Colon (tissue), 2 donors: ENCODE measurements around the gene SMIM32.

Source experiments
- FAIRE-seq: peaks from 2 replicates; lab custom pipeline; 2012; peaks lifted over from hg19 to GRCh38; lab: Jason Lieb, UNC
- donor health status: control.
- donor health status: control.

SMIM32 gene

DNA sequence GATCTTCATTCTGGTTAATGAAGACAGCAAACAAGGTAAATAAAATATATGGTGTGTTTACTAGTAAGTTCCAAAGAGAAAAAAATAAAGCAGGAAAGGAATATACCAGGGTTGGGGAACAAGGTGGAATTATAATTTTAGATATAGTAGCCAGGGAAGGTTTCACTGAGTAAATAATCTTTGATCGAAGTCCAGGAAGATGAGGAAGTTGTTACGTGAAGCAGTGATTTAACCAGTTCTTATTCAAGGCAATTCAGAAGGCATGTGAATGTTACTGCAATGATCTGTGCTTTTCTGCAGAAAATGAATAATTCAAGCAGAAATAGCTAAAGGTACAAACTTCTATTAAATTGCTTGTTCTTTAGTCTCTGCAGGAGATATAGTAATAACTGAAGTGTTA is 6.2 kb downstream of the SMIM32 start:
- FAIRE-seq, result no peak

DNA sequence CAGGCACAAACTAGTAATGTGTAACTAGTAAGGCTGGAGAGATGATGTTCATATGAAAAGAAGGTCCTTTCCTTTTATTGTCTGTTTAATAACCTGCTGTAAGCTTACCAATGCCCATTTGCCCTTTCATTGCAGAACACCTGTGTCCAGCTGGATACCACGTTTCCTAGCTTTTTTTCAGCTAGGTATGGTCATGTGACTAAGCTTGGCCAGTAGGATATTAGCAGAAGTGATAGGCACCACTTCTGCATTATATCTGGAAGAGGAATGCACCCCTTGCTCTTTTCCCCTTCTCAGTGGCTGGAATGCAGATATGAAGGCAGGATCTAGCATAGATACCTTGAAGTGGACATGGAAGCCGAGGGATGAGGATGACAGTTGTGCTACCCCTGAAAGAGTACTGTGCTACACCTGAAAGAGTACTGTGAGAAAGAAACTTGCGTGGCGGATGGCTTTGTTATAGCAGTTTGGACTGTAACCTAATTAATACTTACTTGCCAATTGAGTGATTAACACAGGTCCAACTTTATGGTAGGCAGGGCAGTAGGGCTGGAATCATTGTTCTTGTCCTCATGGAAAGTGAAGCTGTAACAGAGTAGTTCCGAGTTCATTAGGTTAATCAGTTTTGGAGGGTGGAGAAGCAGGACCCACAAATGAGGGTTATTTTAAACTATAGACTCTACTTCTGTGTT is 6.8 kb downstream of the SMIM32 start:
- no peak for FAIRE-seq

DNA sequence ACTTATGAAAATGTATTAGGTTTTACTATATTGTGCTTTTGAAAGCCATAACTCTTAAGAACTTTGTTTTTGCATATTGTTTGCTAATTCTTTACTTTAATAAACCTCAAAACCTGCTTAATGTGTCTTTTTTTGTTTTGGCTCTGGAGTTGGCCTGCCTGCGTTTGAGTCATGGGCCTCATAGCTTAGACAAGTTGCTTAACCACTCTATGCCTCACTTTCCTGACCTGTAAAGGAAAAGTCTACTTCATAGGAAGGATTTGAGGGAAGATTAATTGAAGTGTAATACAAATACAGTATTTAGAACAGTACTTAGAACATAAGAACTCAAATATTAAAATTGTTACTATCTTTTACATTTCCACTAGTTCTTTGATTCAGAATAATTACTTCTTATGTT is 10.3 kb downstream of the SMIM32 start:
- FAIRE-seq, result no peak

DNA sequence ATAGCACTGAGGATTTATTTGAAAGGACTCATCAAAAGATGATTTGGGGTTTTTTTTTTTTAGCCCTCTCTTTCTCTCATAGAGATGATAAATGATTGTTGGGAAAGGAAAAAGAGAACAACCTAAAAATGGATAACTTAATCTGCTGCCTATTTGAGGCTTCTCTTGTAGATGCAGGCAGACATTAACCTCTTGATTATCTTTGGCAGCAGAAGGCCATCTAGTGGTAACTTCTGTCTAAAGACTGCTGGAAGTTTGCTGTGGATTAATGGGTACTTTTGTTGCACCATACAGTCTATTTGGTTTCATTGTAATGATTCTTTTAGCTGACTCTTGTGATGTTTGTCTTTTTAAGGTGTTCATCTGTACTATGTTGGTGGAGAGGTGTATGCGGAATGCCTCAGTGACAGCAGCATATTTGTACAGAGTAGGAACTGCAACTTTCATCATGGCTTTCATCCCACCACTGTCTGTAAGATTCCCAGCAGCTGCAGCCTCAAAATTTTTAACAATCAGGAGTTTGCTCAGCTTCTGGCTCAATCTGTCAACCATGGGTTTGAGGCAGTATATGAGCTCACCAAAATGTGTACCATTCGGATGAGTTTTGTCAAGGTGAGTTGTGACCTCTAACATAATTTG is 18.8 kb downstream of the SMIM32 start:
- no peak for FAIRE-seq

DNA sequence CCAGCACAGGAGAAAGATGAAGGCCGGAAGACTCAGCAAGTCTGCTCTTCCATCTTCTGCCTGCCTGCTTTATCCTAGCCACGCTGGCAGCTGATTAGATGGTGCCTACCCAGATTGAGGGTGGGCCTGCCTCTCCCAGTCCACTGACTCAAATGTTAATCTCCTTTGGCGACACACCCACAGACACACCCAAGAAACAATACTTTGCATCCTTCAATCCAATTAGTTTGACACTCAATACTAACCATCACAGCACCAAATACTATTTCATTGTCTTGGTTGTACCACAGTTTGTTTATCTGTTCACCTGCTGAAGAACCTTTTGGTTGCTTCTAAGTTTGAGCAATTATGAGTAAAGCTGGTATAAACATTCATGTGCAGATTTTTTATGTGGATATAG is 23.7 kb downstream of the SMIM32 start:
- no peak for FAIRE-seq

DNA sequence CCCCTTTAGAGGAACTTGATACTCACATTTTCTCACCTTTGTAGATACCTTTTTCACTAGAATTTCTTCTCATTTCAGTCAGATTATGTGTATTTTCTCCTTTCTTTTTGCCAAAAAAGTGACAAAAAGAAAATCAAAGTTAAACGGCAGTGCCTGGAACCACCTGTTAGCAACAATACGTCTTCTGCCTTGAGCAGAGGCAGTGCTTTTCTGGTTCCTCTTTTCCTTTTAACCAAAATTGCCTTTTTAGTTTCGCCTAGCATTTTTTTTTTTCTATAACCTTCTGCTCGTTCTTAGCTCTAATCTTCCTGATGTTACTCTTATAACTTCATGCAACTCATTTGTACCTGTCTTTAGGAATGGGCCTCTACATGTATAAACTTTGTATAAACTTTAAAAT is 26.1 kb downstream of the SMIM32 start:
- no peak for FAIRE-seq

DNA sequence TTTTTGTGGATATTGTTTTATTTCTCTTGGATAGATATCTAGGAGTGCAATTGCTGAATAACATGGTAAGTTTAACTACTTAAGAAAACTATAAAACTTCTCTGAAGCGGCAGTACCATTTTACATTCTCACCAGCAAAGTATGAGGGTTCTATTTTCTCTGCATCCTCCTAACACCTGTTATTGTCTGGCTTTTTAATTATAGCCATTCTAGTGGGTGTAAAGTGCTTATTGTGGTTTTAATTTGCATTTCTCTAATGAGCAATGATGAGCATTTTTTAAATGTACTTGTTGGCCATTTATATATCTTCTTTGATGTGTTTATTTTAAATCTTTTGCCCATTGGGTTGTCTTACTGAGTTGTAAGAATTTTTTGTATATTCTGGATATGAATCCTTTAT is 28.7 kb downstream of the SMIM32 start:
- no peak for FAIRE-seq

DNA sequence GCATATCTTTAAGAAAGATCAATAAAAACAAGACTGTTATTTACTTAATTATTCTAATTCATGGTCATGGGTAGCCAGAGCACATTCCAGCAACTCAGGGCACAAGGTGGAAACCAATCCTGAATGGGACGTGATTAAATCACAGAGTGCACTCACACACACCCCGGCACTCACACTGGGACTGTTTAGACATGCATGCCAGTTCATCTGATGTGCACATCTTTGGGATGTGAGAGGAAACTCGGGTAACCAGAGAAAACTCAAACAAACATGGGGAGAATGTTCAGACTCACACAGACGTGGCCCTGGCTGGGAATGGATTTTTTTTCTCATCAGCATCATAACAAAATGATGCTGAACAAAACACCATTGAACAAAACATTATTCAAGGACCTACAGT is 31.0 kb downstream of the SMIM32 start:
- no peak for FAIRE-seq

DNA sequence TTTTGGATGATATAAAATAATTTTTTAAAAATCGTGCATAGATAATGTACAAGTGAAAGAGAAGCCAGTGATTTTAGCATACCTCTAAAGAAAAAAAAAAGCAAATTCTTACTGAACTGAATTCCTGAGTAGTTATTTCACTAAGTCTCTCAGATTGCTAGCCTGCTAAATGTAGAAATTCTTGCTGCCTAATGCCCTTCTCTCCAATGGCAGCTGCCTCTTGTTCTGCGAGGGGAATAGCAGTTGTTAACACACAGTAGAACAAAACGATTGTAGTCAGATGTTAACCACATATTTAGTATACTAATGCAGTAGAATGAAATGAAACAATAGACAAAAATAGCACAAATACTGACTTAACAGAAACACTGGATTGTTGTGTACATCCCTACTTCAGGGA is 33.5 kb downstream of the SMIM32 start:
- FAIRE-seq, result no peak

DNA sequence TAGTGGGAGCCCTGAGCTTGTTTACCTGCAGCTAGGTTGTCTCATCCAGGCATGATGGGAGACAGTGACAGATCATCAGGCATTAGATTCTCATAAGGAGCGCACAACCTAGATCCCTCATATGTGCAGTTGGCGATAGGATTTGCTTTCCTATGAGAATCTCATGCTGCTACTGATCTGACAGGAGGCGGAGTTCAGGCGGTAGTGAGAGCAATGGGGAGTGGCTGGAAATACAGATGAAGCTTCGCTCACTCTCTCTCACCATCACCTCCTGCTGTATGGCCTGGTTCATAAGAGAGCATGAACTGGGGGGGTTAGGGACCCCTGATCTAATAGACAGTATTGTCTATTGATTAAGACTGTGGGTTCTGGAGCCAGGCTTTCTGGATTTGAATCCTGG is 35.4 kb downstream of the SMIM32 start:
- no peak for FAIRE-seq

DNA sequence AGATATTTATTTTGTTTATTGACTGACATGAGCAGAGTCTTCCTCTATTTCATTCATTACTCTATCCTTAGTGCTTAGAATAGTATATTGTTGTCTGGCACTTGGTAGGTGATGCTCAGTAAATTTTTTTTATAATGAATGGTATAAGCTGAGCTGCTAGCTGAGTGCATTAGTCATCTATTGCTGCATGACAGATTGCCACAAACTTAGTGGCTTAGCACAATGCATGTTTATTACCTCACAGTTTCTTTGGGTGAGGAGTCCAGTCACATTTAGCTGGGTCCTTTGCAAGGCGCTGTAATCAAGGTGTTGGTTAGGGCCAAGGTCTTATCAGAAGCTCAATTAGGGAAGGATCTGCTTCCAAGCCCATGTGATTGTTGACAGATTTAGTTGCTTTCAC is 37.2 kb downstream of the SMIM32 start:
- no peak for FAIRE-seq

DNA sequence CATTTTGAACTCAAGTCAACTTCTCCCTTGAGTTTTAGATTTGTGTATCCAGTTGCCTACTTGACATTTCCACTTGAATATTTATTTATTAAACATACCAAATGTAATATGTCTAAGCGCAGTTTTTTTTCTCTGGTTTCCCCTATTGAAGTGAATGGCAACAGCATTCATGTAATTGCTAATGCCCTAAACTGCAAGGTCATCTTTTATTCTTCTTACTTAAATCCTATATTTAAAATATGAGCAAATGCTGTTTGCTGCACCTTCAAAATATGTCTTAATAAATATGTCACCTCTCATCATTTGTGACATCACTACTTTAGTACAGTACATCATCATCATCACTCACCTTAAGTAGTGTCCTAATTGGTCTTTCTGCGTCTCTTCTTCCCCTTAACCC is 37.9 kb downstream of the SMIM32 start:
- FAIRE-seq, result no peak

DNA sequence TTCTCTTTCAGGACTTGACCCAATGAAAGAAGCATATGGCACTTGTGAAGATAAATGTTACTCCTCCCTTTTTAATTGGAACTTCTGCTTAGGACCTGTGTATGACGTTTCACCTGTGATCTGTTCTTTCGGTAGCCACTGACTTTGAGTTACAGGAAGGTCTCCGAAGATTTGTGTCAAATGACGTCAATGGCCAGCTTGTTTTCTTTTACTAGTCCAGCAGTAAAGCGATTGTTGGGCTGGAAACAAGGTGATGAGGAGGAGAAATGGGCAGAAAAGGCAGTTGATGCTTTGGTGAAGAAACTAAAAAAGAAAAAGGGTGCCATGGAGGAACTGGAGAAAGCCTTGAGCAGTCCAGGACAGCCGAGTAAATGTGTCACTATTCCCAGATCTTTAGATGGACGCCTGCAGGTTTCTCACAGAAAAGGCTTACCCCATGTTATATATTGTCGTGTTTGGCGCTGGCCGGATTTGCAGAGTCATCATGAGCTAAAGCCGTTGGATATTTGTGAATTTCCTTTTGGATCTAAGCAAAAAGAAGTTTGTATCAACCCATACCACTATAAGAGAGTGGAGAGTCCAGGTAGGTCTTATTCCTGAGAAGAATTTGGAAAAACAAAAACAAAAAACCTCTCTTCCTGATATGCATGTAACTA is 39.3 kb downstream of the SMIM32 start:
- no peak for FAIRE-seq

DNA sequence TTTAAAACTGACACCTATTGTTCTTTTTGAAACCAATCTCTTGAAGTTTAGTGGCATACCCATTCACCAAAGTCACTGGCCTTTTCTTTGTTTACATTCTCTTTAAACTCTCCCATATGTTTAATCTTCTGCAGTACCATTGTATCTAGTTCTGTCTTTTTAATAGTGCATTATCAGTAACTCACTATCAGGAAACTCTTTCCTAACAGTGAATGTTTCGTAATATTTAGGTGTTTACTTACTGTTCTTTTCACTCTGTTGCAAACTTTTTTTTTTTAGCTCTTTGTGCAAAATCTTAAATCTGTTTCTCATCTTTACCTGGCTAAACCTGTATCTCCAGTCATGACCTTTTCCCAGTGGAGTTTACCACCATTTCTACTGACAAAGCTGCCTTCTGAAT is 43.1 kb downstream of the SMIM32 start:
- no peak for FAIRE-seq

DNA sequence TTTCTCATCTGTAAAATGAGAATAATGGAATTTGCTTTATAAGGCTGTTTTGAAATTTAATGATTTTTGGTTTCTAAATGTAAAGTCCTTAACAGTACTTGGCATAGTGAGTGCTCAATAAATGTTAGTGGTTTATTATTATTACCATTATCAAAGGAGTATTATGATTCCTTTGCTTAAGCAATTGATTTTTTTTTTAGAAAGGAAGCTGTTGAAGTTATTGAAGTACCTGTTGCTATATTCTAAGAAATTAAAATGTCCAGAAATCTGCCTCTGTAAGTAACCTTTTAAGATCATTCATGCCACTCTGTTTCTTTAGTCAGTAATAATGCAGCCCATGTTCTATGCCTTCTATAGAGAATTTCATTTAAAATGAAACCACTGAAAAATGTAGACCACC is 45.3 kb downstream of the SMIM32 start:
- FAIRE-seq, result no peak

DNA sequence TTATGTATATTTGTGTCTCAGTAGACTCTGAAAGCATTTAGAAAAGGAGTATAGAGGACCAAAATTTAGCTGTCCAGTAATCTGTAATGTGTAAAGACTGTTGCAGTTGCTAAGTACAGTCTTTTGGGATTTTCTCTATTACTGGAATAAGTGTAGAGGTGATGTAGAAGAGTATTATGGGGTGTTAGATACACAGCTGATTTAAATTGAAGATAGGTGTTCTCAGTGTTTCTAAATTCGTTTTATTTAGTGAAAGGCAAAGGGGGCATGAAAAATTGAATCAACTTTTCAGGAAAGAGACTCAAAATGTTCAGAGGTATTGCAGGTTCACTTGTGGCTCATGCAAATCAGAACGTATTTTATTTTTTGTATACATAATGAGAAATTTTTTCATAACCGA is 46.8 kb downstream of the SMIM32 start:
- FAIRE-seq, result no peak

DNA sequence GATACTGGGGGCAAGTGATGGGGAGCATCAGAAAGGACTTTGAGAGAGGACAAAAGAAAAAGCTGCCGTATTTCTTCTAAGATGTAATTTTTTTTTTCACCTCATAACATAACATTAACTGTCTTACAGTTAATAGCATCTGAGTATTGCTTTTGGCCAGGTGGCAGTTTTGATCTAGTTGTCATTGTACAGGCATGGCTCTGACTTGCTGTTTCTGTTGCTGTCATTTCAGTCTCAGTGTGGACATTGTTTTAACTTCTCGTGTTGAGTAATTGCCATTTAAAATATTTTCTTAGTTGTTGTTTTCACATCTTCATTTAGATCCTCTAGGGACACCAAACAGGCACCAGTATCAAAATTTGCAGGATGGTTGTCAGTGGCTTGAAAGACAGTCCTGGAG is 47.9 kb downstream of the SMIM32 start:
- no peak for FAIRE-seq

DNA sequence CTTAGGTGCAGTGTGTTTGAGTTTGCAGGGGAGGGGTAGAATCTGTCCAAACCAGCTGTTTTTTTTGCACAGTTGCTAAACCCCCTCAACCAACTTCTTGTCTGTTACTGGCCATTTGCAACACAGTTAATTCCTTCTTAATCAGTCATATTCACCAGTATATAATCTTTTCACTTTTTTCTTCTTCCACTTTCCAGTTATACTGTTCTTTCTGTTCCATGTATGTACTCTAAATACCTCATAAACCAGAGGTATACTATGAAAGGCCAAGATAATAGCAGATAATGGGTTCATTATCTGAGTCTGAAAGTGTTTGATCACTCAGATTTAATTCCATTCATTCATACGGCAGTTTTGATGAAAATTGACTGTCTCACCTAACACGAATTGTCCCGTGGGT is 49.2 kb downstream of the SMIM32 start:
- FAIRE-seq, result no peak

DNA sequence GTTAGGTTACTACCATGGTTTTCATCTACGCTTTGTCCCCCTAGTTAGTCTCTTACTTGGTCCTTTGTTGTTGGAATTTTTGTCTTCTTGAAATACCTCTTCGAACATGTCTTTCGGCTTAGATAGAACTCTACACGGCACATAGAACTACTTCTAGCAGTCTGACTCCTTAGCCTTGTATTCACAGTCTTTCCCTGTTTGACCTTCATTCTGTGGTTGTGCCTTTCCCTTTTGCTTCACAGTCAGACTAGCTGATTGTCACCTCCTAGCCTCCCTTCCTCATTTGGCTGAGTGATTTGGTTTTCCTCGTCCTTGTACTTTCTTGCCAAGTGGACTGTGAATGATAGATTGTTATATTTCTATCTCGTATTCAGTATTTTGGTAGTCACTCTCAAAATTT is 49.6 kb downstream of the SMIM32 start:
- FAIRE-seq, result no peak

DNA sequence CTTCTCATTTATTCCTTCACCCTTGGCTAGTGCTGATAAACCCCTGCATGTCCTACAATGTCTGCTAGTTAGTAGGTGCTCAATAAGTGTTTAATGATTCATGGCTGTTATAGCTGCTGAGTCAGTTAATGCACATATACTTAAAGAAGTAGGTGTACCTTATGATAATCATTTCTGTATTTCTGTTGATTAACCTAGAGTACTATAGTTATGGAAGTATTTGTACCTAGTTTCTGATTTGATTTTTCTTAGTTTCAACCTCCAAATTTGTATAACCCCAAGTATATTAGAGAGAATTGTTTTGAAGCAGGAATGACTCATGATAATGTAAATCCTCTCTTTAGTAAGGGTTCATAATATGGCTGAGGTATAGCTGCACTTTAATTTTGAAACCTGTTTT is 51.4 kb downstream of the SMIM32 start:
- no peak for FAIRE-seq
